Measurements from ENCODE around the gene GART. TPM values are rescaled to one million over a fixed set of nuclear protein-coding genes. Genes with fewer than 3 reads are reported as not detected.

Gene GART
- total RNA-seq, 2 donors from 2014 or later = 55.9 to 65.3 TPM

- no peak for DNase-seq (ENCODE audit: low spot score)
- intact Hi-C loops (cut with DNase I) = no loop called here
- H3K4me1 ChIP-seq (replicated peaks) = no peaks in the 10 kb centered on the region
- no peaks in the 10 kb centered on the region for H3K9me3 ChIP-seq
- 87% methylated on average over 5 of the region's 5 CpGs for WGBS
- H3K4me3 ChIP-seq = no peak overlapping the region
- H3K27me3 ChIP-seq (replicated peaks; ENCODE audit: insufficient read depth) = no peaks in the 10 kb centered on the region
- no peaks in the 10 kb centered on the region for H3K36me3 ChIP-seq
- no peak for TF ChIP-seq POLR2AphosphoS5 (IDR thresholded peaks at IDR 0.05)
- TF ChIP-seq POLR2A (IDR thresholded peaks at IDR 0.05) = no peak
- TF ChIP-seq CTCF (IDR thresholded peaks at IDR 0.05) = no peak
- no peak overlapping the region for H3K27ac ChIP-seq
Observed at GRCh38 chr21:33569991-33570390, 28.1 kb upstream of the GART start.

GRCh38 chr21:33568448-33568847 lies 26.5 kb upstream of the GART start:
- no peaks in the 10 kb centered on the region for H3K9me3 ChIP-seq
- no peak overlapping the region for H3K27ac ChIP-seq
- H3K36me3 ChIP-seq = no peaks in the 10 kb centered on the region
- H3K4me1 ChIP-seq (replicated peaks) = no peaks in the 10 kb centered on the region
- no peaks in the 10 kb centered on the region for H3K27me3 ChIP-seq (replicated peaks; ENCODE audit: insufficient read depth)
- TF ChIP-seq POLR2A (IDR thresholded peaks at IDR 0.05) (no peak), POLR2AphosphoS5 (IDR thresholded peaks at IDR 0.05) (no peak), CTCF (IDR thresholded peaks at IDR 0.05) (no peak)
- WGBS = 71% methylated on average over 2 of the region's 2 CpGs
- no peak overlapping the region for H3K4me3 ChIP-seq
- intact Hi-C loops (cut with DNase I) = no loop called here
- no peak for DNase-seq (ENCODE audit: low spot score)

- no peak for TF ChIP-seq POLR2AphosphoS5 (IDR thresholded peaks at IDR 0.05)
- no peak for TF ChIP-seq POLR2A (IDR thresholded peaks at IDR 0.05)
- intact Hi-C loops (cut with DNase I) = no loop called here
- H3K9me3 ChIP-seq = no peaks in the 10 kb centered on the region
- H3K27ac ChIP-seq = no peak overlapping the region
- no peaks in the 10 kb centered on the region for H3K27me3 ChIP-seq (replicated peaks; ENCODE audit: insufficient read depth)
- H3K4me3 ChIP-seq = no peak overlapping the region
- 32% methylated on average over 6 of the region's 6 CpGs for WGBS
- H3K36me3 ChIP-seq = no peaks in the 10 kb centered on the region
- no peaks in the 10 kb centered on the region for H3K4me1 ChIP-seq (replicated peaks)
- no peak for DNase-seq (ENCODE audit: low spot score)
Observed at GRCh38 chr21:33567914-33568313, 26.0 kb upstream of the GART start.

- WGBS = 98% methylated on average over 2 of the region's 2 CpGs
- Histone ChIP-seq H3K27ac (no peak overlapping the region), H3K4me1 (replicated peaks) (no peaks in the 10 kb centered on the region), H3K4me3 (no peak overlapping the region), H3K36me3 (no peaks in the 10 kb centered on the region), H3K9me3 (no peaks in the 10 kb centered on the region), H3K27me3 (replicated peaks; ENCODE audit: insufficient read depth) (no peaks in the 10 kb centered on the region)
- TF ChIP-seq POLR2AphosphoS5 (IDR thresholded peaks at IDR 0.05) = no peak
- TF ChIP-seq POLR2A (IDR thresholded peaks at IDR 0.05) = no peak
- TF ChIP-seq CTCF (IDR thresholded peaks at IDR 0.05) = no peak
- intact Hi-C loops (cut with DNase I) = no loop called here
- DNase-seq (ENCODE audit: low spot score) = no peak
Observed at GRCh38 chr21:33566514-33566913, 24.6 kb upstream of the GART start.

- Histone ChIP-seq H3K9me3 (no peaks in the 10 kb centered on the region), H3K27ac (no peak overlapping the region), H3K4me3 (no peak overlapping the region), H3K4me1 (replicated peaks) (no peaks in the 10 kb centered on the region), H3K27me3 (replicated peaks; ENCODE audit: insufficient read depth) (no peaks in the 10 kb centered on the region), H3K36me3 (peaks cover 0 to 16% of the 10 kb centered on the region in 2 donors)
- TF ChIP-seq POLR2AphosphoS5 (IDR thresholded peaks at IDR 0.05) (no peak), CTCF (IDR thresholded peaks at IDR 0.05) (no peak), POLR2A (IDR thresholded peaks at IDR 0.05) (no peak)
- intact Hi-C loops (cut with DNase I) = no loop called here
- 95% methylated on average over 2 of the region's 2 CpGs for WGBS
- DNase-seq (ENCODE audit: low spot score) = no peak
Observed at GRCh38 chr21:33562389-33562788, 20.5 kb upstream of the GART start.
